H1 (cell line): Measurements from ENCODE around the gene VAT1. TPM values are rescaled to one million over a fixed set of nuclear protein-coding genes. Genes with fewer than 3 reads are reported as not detected.

ENCODE experiments used
- CTCF ChIA-PET: fragments of 300-600 bp; sonication (Branson Sonifier 250); formaldehyde crosslinking; loops from one replicate; lab custom pipeline; 2021; ENCODE audit not compliant: partially characterized antibody; lab: Charles Lee
- POLR2A ChIA-PET: fragments of 300-600 bp; sonication (Branson Sonifier 250); formaldehyde crosslinking; loops from one replicate; lab custom pipeline; 2021; ENCODE audit warnings: inconsistent platforms; ENCODE audit not compliant: partially characterized antibody; lab: Charles Lee
- DNase-seq, 2 experiments: peaks; one replicate each; pipeline versions ENCODE4 v3.0.0 to v3.0.0-alpha.2; 2010 to 2022; ENCODE audit warnings: low spot score in 2 of 2, low read depth in 1 of 2, mixed read lengths in 1 of 2
- FAIRE-seq: peaks from 2 replicates; lab custom pipeline; 2011; peaks lifted over from hg19 to GRCh38; lab: Jason Lieb, UNC
- H2AFZ ChIP-seq: 2 replicates; pipeline ENCODE4 v1.8.1; 2012; ENCODE audit warnings: low read length, inconsistent platforms
- H2AK5ac ChIP-seq: 2 replicates; pipeline ENCODE4 v1.6.1; 2013; ENCODE audit warnings: low read depth, low read length
- H2BK120ac ChIP-seq: replicated peaks from 2 replicates; pipeline ENCODE3; 2013; ENCODE audit warnings: low read depth, low read length, inconsistent platforms
- H2BK12ac ChIP-seq: 2 replicates; pipeline ENCODE4 v1.6.1; 2013; ENCODE audit warnings: low read depth, low read length
- H2BK15ac ChIP-seq: 2 replicates; pipeline ENCODE4 v1.6.1; 2013; ENCODE audit warnings: low read length
- H2BK20ac ChIP-seq: 2 replicates; pipeline ENCODE4 v1.6.1; 2013; ENCODE audit warnings: low read length
- H2BK5ac ChIP-seq: 2 replicates; pipeline ENCODE4 v1.6.1; 2013; ENCODE audit warnings: low read depth, low read length
- H3K14ac ChIP-seq: 2 replicates; pipeline ENCODE4 v1.6.1; 2013; ENCODE audit warnings: inconsistent platforms; ENCODE audit not compliant: insufficient read length
- H3K18ac ChIP-seq: 2 replicates; pipeline ENCODE4 v1.6.1; 2013; ENCODE audit warnings: low read length; ENCODE audit errors: extremely low read depth
- H3K23ac ChIP-seq: 2 replicates; pipeline ENCODE4 v1.6.1; 2013; ENCODE audit warnings: inconsistent platforms; ENCODE audit not compliant: insufficient read length
- H3K23me2 ChIP-seq: 2 replicates; pipeline ENCODE4 v1.6.1; 2013; ENCODE audit warnings: low read depth, low read length
- H3K27ac ChIP-seq: 2 replicates; pipeline ENCODE4 v1.6.1; 2011; ENCODE audit warnings: low read depth, low read length, inconsistent platforms
- H3K27me3 ChIP-seq, 4 experiments: replicated peaks in 1 of 4; 1 replicate in 1 of 4; 2 replicates in 3 of 4; pipeline versions ENCODE4 v1.6.1 to v1.8.1; 2011 to 2013; ENCODE audit warnings: low read length in 3 of 4, mild to moderate bottlenecking in 3 of 4, inconsistent platforms in 2 of 4, mixed read lengths in 2 of 4, moderate library complexity in 1 of 4; ENCODE audit not compliant: control insufficient read depth in 3 of 4, insufficient read depth in 3 of 4; ENCODE audit errors: extremely low read depth in 1 of 4
- H3K36me3 ChIP-seq, 4 experiments: 2 replicates each; pipeline versions ENCODE4 v1.6.1 to v1.8.1; 2011 to 2013; ENCODE audit warnings: mild to moderate bottlenecking in 4 of 4, low read length in 3 of 4, moderate library complexity in 2 of 4, control low read depth in 1 of 4, inconsistent platforms in 1 of 4; ENCODE audit not compliant: insufficient read depth in 4 of 4, control insufficient read depth in 2 of 4
- H3K4ac ChIP-seq: replicated peaks from 2 replicates; pipeline ENCODE3; 2013; ENCODE audit warnings: low read length, low read depth, mixed read lengths, inconsistent platforms; ENCODE audit not compliant: insufficient read length
- H3K4me1 ChIP-seq, 4 experiments: replicated peaks in 1 of 4; 1 replicate in 1 of 4; 2 replicates in 3 of 4; pipeline versions ENCODE4 v1.6.1 to v1.8.1; 2011 to 2013; ENCODE audit warnings: low read length in 3 of 4, inconsistent platforms in 2 of 4, mixed read lengths in 1 of 4; ENCODE audit not compliant: insufficient read depth in 4 of 4, control insufficient read depth in 3 of 4
- H3K4me2 ChIP-seq, 2 experiments: 2 replicates each; pipeline versions ENCODE4 v1.6.1 to v1.8.1; 2011 to 2013; ENCODE audit warnings: low read depth in 2 of 2, low read length in 2 of 2, control low read depth in 1 of 2, inconsistent platforms in 1 of 2, mild to moderate bottlenecking in 1 of 2; ENCODE audit not compliant: insufficient read depth in 1 of 2
- H3K4me3 ChIP-seq, 4 experiments: fragments of 200-600, 300-600 bp in 1 of 4; sonication (generic), shearing (Covaris generic), sonication (Bioruptor Twin) in 1 of 4; 2 replicates each; pipeline versions ENCODE4 v1.5.1 to v1.8.1; 2011 to 2016; ENCODE audit warnings: low read length in 4 of 4, low read depth in 3 of 4, control low read depth in 2 of 4, inconsistent platforms in 2 of 4, mild to moderate bottlenecking in 2 of 4, mixed read lengths in 1 of 4, moderate library complexity in 1 of 4; ENCODE audit not compliant: insufficient read depth in 2 of 4; ENCODE audit errors: extremely low read depth in 1 of 4
- H3K56ac ChIP-seq: replicated peaks from 2 replicates; pipeline ENCODE3; 2013; ENCODE audit warnings: low read depth, mild to moderate bottlenecking, mixed read lengths, low read length, inconsistent platforms; ENCODE audit not compliant: insufficient read length
- H3K79me1 ChIP-seq: 2 replicates; pipeline ENCODE4 v1.6.1; 2013; ENCODE audit warnings: low read depth, low read length, control low read depth
- H3K79me2 ChIP-seq, 2 experiments: 2 replicates each; pipeline versions ENCODE4 v1.6.1 to v1.8.1; 2012 to 2013; ENCODE audit warnings: low read length in 2 of 2, mild to moderate bottlenecking in 2 of 2, inconsistent platforms in 1 of 2; ENCODE audit not compliant: insufficient read depth in 2 of 2, control insufficient read depth in 1 of 2
- H3K9ac ChIP-seq, 4 experiments: replicated peaks in 1 of 4; 1 replicate in 1 of 4; 2 replicates in 3 of 4; pipeline versions ENCODE4 v1.6.1 to v1.8.1; 2011 to 2013; ENCODE audit warnings: low read depth in 3 of 4, low read length in 3 of 4, control low read depth in 2 of 4, mild to moderate bottlenecking in 2 of 4, moderate library complexity in 2 of 4, inconsistent platforms in 1 of 4; ENCODE audit errors: extremely low read depth in 1 of 4
- H3K9me3 ChIP-seq, 2 experiments: 2 replicates each; pipeline versions ENCODE4 v1.6.1 to v1.8.1; 2012 to 2013; ENCODE audit warnings: mild to moderate bottlenecking in 2 of 2, moderate library complexity in 2 of 2, control low read depth in 1 of 2, inconsistent platforms in 1 of 2, low read depth in 1 of 2, low read length in 1 of 2, mixed read lengths in 1 of 2; ENCODE audit not compliant: insufficient read depth in 2 of 2
- H4K20me1 ChIP-seq, 2 experiments: replicated peaks in 1 of 2; 2 replicates each; pipeline versions ENCODE3 to v1.8.1; 2011 to 2013; ENCODE audit warnings: inconsistent platforms in 2 of 2, low read length in 2 of 2, mild to moderate bottlenecking in 1 of 2; ENCODE audit not compliant: insufficient read depth in 2 of 2, control insufficient read depth in 1 of 2
- H4K5ac ChIP-seq: 2 replicates; pipeline ENCODE4 v1.6.1; 2013; ENCODE audit warnings: low read length, low read depth, mixed read lengths, inconsistent platforms; ENCODE audit not compliant: insufficient read length
- H4K8ac ChIP-seq: 2 replicates; pipeline ENCODE4 v1.8.0; 2013; ENCODE audit warnings: mild to moderate bottlenecking, moderate library complexity, low read length, inconsistent platforms; ENCODE audit not compliant: insufficient read depth; ENCODE audit errors: extremely low read depth
- H4K91ac ChIP-seq: replicated peaks from 2 replicates; pipeline ENCODE3; 2013; ENCODE audit warnings: low read length, mixed read lengths, inconsistent platforms; ENCODE audit not compliant: insufficient read length
- BACH1 ChIP-seq: IDR thresholded peaks from 2 replicates; pipeline ENCODE4 v1.6.1; 2012; ENCODE audit warnings: low read length, improper control_type of control experiment
- BCL11A ChIP-seq, 2 experiments: IDR thresholded peaks; one replicate each; pipeline ENCODE4 v1.6.1; 2011; ENCODE audit warnings: low read depth in 2 of 2, low read length in 2 of 2, mild to moderate bottlenecking in 2 of 2
- CEBPB ChIP-seq: IDR thresholded peaks from 2 replicates; pipeline ENCODE4 v1.6.1; 2012; ENCODE audit warnings: low read depth, low read length
- CHD1 ChIP-seq: IDR thresholded peaks from 2 replicates; pipeline ENCODE4 v1.6.1; 2012; ENCODE audit warnings: low read depth, low read length, improper control_type of control experiment
- CTBP2 ChIP-seq: IDR thresholded peaks from 2 replicates; pipeline ENCODE4 v1.7.0; 2011; ENCODE audit warnings: borderline replicate concordance, mild to moderate bottlenecking, moderate library complexity, mixed read lengths, low read length; ENCODE audit not compliant: insufficient read depth, insufficient read length
- FOSL1 ChIP-seq: IDR thresholded peaks from 2 replicates; pipeline ENCODE4 v1.6.1; 2011; ENCODE audit warnings: mild to moderate bottlenecking, low read depth, low read length, moderate library complexity; ENCODE audit not compliant: insufficient read depth
- GABPA ChIP-seq: IDR thresholded peaks from 2 replicates; pipeline ENCODE4 v1.6.1; 2011; ENCODE audit warnings: mild to moderate bottlenecking, low read length, moderate library complexity, borderline replicate concordance; ENCODE audit not compliant: insufficient read depth
- GTF2F1 ChIP-seq: IDR thresholded peaks from 2 replicates; pipeline ENCODE4 v1.6.1; 2012; ENCODE audit warnings: low read depth, low read length, improper control_type of control experiment, borderline replicate concordance
- HDAC6 ChIP-seq: IDR thresholded peaks from one replicate; pipeline ENCODE4 v1.7.1; 2012; ENCODE audit warnings: low read depth, mild to moderate bottlenecking, inconsistent platforms, low read length, moderate library complexity
- KDM4A ChIP-seq: IDR thresholded peaks from one replicate; pipeline ENCODE4 v1.7.1; 2012; ENCODE audit warnings: low read depth, mild to moderate bottlenecking, moderate library complexity, low read length, inconsistent platforms; ENCODE audit not compliant: severe bottlenecking
- POLR2A ChIP-seq, 2 experiments: IDR thresholded peaks; 1 replicate in 1 of 2; 2 replicates in 1 of 2; pipeline ENCODE4 v1.6.1; 2011; ENCODE audit warnings: low read depth in 2 of 2, low read length in 2 of 2, mild to moderate bottlenecking in 2 of 2; ENCODE audit errors: control extremely low read depth in 1 of 2
- SIN3A ChIP-seq, 2 experiments: IDR thresholded peaks in 1 of 2; conservative IDR thresholded peaks in 1 of 2; 2 replicates each; pipeline ENCODE4 v1.6.1; 2011 to 2012; ENCODE audit warnings: low read length in 2 of 2, improper control_type of control experiment in 1 of 2, low read depth in 1 of 2, mild to moderate bottlenecking in 1 of 2
- SIRT6 ChIP-seq: IDR thresholded peaks from one replicate; pipeline ENCODE4 v1.7.1; 2012; ENCODE audit warnings: low read length, inconsistent platforms
- SP2 ChIP-seq: IDR thresholded peaks from 2 replicates; pipeline ENCODE4 v1.6.1; 2012; ENCODE audit warnings: mild to moderate bottlenecking, low read length, inconsistent platforms
- SUZ12 ChIP-seq: fragments of 200-600 bp; sonication (generic); IDR thresholded peaks from 2 replicates; pipeline ENCODE4 v1.6.1; 2012; ENCODE audit warnings: mild to moderate bottlenecking, inconsistent platforms, low read length, moderate library complexity, mixed read lengths
- TEAD4 ChIP-seq: IDR thresholded peaks from 2 replicates; pipeline ENCODE4 v1.6.1; 2012; ENCODE audit warnings: low read depth, low read length, inconsistent platforms, mixed read lengths
- WGBS, 2 experiments: shearing (Covaris generic) in 1 of 2; methylation state at CpG; one replicate each; pipeline versions ENCODE4 v1.1.6 to v1.1.7; 2013 to 2015; ENCODE audit warnings: low lambda C conversion rate in 2 of 2, mixed read lengths in 2 of 2, inconsistent platforms in 1 of 2, low coverage in 1 of 2, missing lambda C conversion rate in 1 of 2; ENCODE audit not compliant: insufficient replicate concordance in 2 of 2, insufficient coverage in 1 of 2, insufficient read length in 1 of 2; ENCODE audit errors: extremely low coverage in 1 of 2, missing lambda C conversion rate in 1 of 2; 5-methylcytosine and 5-hydroxymethylcytosine counted together
- polyA plus RNA-seq, 7 experiments: library from polyadenylated mRNA; depleted of rRNA in 3 of 7; stranded (reverse) in 5 of 7; unstranded in 2 of 7; fragments of >200 nt in 5 of 7; fragments of 200-250 nt in 2 of 7; gene quantifications; 1 replicate in 5 of 7; 2 replicates in 1 of 7; 4 replicates in 1 of 7; pipeline versions ENCODE4 v1.2.1 to v1.2.3, GENCODE V29; 2011 to 2013; ENCODE audit warnings: missing spikeins in 2 of 7, mixed read lengths in 2 of 7
- total RNA-seq: library from RNA; stranded (reverse); fragmentation: NEBNext Ultra II Directional; extraction: Animal tissue kit (Norgen Biotek cat#: 25700); gene quantifications from 2 replicates; pipeline ENCODE4 v1.2.1, GENCODE V29; 2021

Gene VAT1
- total and polyA plus RNA-seq, 2 of the 8 experiments (the other 6 are each of a cell fraction or from before 2014, with no cell fraction given), result 200 to 295 TPM

DNA sequence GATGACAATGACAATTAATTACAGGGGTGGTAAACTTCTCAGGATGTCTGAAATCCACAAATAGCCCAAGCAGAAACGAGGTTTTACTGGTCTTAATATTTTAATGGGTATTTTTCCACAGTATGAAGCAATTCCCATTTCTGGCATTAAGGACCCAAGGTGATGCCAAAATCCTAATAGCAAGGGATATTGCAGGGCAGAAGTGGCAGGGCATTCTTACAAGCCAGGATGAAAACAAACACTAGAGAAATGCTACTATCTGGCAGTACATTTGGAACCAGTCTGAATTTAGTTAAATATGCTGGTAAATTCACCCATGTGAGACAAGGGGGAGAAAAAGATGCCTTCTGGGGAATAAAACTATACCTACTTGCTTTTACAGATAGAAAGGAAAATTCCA lies 48.1 kb upstream of the VAT1 start:
- 96% methylated on average over 1 of the region's 1 CpG; no CpG with 5 or more reads in 1 of the 2 experiments for WGBS, 2 experiments
- Histone ChIP-seq H3K27ac (no peak overlapping the region), H3K36me3 (peaks cover 4 to 40% (median 10%) of the 10 kb centered on the region in 4 experiments; a peak in 6 of 8 replicates), H3K9me3 (no peaks in the 10 kb centered on the region), H3K27me3 (no peaks in the 10 kb centered on the region), H4K20me1 (no peaks in the 10 kb centered on the region), H2BK20ac (no peak overlapping the region), H4K5ac (no peak overlapping the region), H3K23ac (no peak overlapping the region), H2BK5ac (no peak overlapping the region), H2AK5ac (no peak overlapping the region), H4K8ac (no peak overlapping the region), H3K79me1 (no peaks in the 10 kb centered on the region), H2BK15ac (no peak overlapping the region), H4K91ac (no peak overlapping the region), H3K23me2 (no peaks in the 10 kb centered on the region), H3K56ac (no peak overlapping the region), H3K14ac (no peak overlapping the region), H3K4me2 (no peak overlapping the region), H3K4me1 (peaks cover 0 to 5% (median 0%) of the 10 kb centered on the region in 4 experiments; a peak in 2 of 7 replicates), H2AFZ (no peak overlapping the region), H3K79me2 (no peaks in the 10 kb centered on the region), H3K18ac (no peak overlapping the region), H3K9ac (no peak overlapping the region), H2BK120ac (no peak overlapping the region), H2BK12ac (no peak overlapping the region), H3K4me3 (no peak overlapping the region), H3K4ac (no peak overlapping the region)
- no peak for DNase-seq
- POLR2A ChIA-PET, result no interaction called here
- CTCF ChIA-PET, result interaction anchor here (1.3 kb wide), 1 partner anchor 11 kb away, joined by 4 read pairs; no protein-coding TSS in a partner anchor
- FAIRE-seq, result no peak
- TF ChIP-seq GTF2F1 (no peak), TEAD4 (no peak), SP2 (no peak), POLR2A (IDR thresholded peaks at IDR 0.05; ENCODE audit: control extremely low read depth in 1 of 2, low read depth in 2 of 2, low read length in 2 of 2) (no peak), FOSL1 (no peak), KDM4A (no peak), BCL11A (IDR thresholded peaks at IDR 0.05; ENCODE audit: low read depth in 2 of 2, low read length in 2 of 2) (no peak), SIRT6 (no peak), SUZ12 (no peak), CTBP2 (no peak), CEBPB (no peak), CHD1 (no peak), GABPA (no peak), SIN3A (conservative IDR thresholded peaks at IDR 0.05 in 1 of 2, IDR thresholded peaks at IDR 0.05 in 1 of 2; ENCODE audit: low read depth in 1 of 2, low read length in 2 of 2) (no peak), HDAC6 (no peak), BACH1 (no peak)
